ENCODE measurements around the gene ANKDD1B. TPM values are rescaled to one million over a fixed set of nuclear protein-coding genes. Genes with fewer than 3 reads are reported as not detected.

ANKDD1B gene
- total RNA-seq, 1 experiment from 2014 or later, result 0.84 TPM

DNA sequence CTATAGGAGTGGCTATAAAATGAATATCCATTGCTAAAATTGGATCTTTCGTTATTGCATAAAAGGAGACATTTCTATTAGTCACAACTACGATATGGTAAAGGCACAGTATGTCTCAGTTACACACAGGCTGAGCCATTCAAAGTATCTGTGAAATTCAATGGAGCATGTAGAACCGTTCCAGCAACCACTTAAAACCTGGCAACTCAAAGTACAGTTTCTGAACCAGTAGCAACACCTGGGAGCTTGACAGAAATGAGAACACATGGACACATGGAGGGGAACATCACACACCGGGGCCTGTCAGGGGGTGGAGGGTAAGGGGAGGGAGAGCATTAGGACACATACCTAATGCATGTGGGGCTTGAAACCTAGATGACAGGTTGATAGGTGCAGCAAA lies 90.6 kb downstream of the ANKDD1B start:
- no peaks in the 10 kb centered on the region for H3K79me2 ChIP-seq (ENCODE audit: insufficient read depth, low read length)
- ChIA-PET POLR2A (no interaction called here), RAD21 (ENCODE audit: low non-redundant PET in 1 of 2, low total read pairs in 2 of 2, uncharacterized antibody in 2 of 2, unreplicated experiment in 2 of 2) (no interaction called here), CTCF (no interaction called here)
- H3K27me3 ChIP-seq (ENCODE audit: insufficient read depth, low read length), result no peaks in the 10 kb centered on the region
- no peak overlapping the region for H3K4me3 ChIP-seq (replicated peaks in 1 of 2; ENCODE audit: low read depth in 1 of 2, low read length in 2 of 2)
- no peaks in the 10 kb centered on the region for H3K9me3 ChIP-seq (ENCODE audit: control insufficient read depth in 1 of 2, insufficient read depth in 1 of 2, low read depth in 1 of 2, low read length in 2 of 2)
- no peak for DNase-seq (ENCODE audit: low read depth, low spot score)
- ATAC-seq, result no peak
- TF ChIP-seq EZH2 (IDR thresholded peaks at IDR 0.05) (no peak), ELF1 (IDR thresholded peaks at IDR 0.05; ENCODE audit: borderline replicate concordance, low read depth) (no peak), ZFX (IDR thresholded peaks at IDR 0.05) (no peak), POLR2A (IDR thresholded peaks at IDR 0.05; ENCODE audit: borderline replicate concordance, extremely low read depth, insufficient read depth, insufficient read length) (no peak)
- TF ChIP-seq, protein P1, sequence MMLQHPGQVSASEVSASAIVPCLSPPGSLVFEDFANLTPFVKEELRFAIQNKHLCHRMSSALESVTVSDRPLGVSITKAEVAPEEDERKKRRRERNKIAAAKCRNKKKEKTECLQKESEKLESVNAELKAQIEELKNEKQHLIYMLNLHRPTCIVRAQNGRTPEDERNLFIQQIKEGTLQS (IDR thresholded peaks at IDR 0.05), result no peak
- H2AFZ ChIP-seq (ENCODE audit: low read depth, low read length, poor library complexity, severe bottlenecking), result no peak overlapping the region
- no peaks in the 10 kb centered on the region for H4K20me1 ChIP-seq (ENCODE audit: insufficient read depth)
- no peaks in the 10 kb centered on the region for H3K4me1 ChIP-seq (ENCODE audit: control insufficient read depth in 1 of 2, insufficient read depth in 2 of 2, low read length in 2 of 2)
- intact Hi-C loops (cut with micrococcal nuclease), result no loop called here
- H3K36me3 ChIP-seq (ENCODE audit: control insufficient read depth in 1 of 2, insufficient read depth in 2 of 2, low read length in 2 of 2), result peaks cover 14 to 17% of the 10 kb centered on the region in 2 experiments; a peak in 3 of 4 replicates
- no peak overlapping the region for H3K27ac ChIP-seq (ENCODE audit: low read depth, low read length)
- H3K9me2 ChIP-seq (ENCODE audit: insufficient read depth), result no peaks in the 10 kb centered on the region
- no TSS peak for BruUV-seq (replicated peaks)
- no peak overlapping the region for H3K9ac ChIP-seq (ENCODE audit: low read length)
- no peak overlapping the region for H3K4me2 ChIP-seq (ENCODE audit: low read length)

DNA sequence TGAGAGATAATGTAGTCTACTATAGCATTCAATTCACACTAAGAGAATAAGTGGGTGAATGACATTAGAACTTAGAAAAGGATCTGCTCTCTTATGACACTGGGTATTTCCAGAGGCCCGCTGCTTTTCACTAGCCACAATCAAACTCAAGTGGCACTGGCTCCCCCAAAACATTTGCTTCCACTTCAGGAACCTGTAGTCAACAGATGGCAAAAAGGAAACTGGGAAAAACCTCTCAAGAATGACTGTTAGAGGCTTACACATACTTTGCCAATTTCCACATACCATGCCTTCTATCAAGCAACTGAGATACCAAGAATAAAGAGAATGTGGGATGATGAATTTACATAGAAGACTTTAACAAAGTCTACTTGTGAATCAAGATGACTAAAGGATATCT lies 94.8 kb downstream of the ANKDD1B start:
- TF ChIP-seq YY1 (IDR thresholded peaks at IDR 0.05; ENCODE audit: extremely low read depth, insufficient replicate concordance, low read depth, low read length) (no peak), JUND (IDR thresholded peaks at IDR 0.05) (no peak), SP1 (IDR thresholded peaks at IDR 0.05; ENCODE audit: low read depth) (no peak), ZFX (IDR thresholded peaks at IDR 0.05) (no peak), POLR2AphosphoS5 (IDR thresholded peaks at IDR 0.05; ENCODE audit: low read depth, low read length) (no peak), ELF1 (IDR thresholded peaks at IDR 0.05; ENCODE audit: borderline replicate concordance, low read depth) (no peak), EZH2phosphoT487 (IDR thresholded peaks at IDR 0.05; ENCODE audit: borderline replicate concordance) (no peak), CEBPB (IDR thresholded peaks at IDR 0.05; ENCODE audit: low read depth) (no peak), CBX3 (IDR thresholded peaks at IDR 0.05; ENCODE audit: low read depth) (no peak)
- TF ChIP-seq, protein P2, sequence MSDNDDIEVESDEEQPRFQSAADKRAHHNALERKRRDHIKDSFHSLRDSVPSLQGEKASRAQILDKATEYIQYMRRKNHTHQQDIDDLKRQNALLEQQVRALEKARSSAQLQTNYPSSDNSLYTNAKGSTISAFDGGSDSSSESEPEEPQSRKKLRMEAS (IDR thresholded peaks at IDR 0.05), result no peak
- TF ChIP-seq, protein P1 (IDR thresholded peaks at IDR 0.05), result no peak

More for the DNA sequence above, 94.8 kb downstream of the ANKDD1B start:
- intact Hi-C loops (cut with micrococcal nuclease), result no loop called here
- Histone ChIP-seq H3K9ac (ENCODE audit: low read length) (no peak overlapping the region), H3K9me3 (ENCODE audit: control insufficient read depth in 1 of 2, insufficient read depth in 1 of 2, low read depth in 1 of 2, low read length in 2 of 2) (no peaks in the 10 kb centered on the region), H3K4me1 (ENCODE audit: control insufficient read depth in 1 of 2, insufficient read depth in 2 of 2, low read length in 2 of 2) (peaks cover 0 to 9% of the 10 kb centered on the region in 2 experiments; a peak in 2 of 4 replicates), H3K27me3 (ENCODE audit: insufficient read depth, low read length) (no peaks in the 10 kb centered on the region), H4K20me1 (ENCODE audit: insufficient read depth) (no peaks in the 10 kb centered on the region), H3K27ac (ENCODE audit: low read depth, low read length) (no peak overlapping the region), H3K4me3 (replicated peaks in 1 of 2; ENCODE audit: low read depth in 1 of 2, low read length in 2 of 2) (no peak overlapping the region), H3K9me2 (ENCODE audit: insufficient read depth) (no peaks in the 10 kb centered on the region), H3K36me3 (ENCODE audit: control insufficient read depth in 1 of 2, insufficient read depth in 2 of 2, low read length in 2 of 2) (peaks cover 17 to 20% of the 10 kb centered on the region in 2 experiments; a peak in 3 of 4 replicates), H3K79me2 (ENCODE audit: insufficient read depth, low read length) (peaks cover 24% of the 10 kb centered on the region), H3K4me2 (ENCODE audit: low read length) (no peak overlapping the region), H2AFZ (ENCODE audit: low read depth, low read length, poor library complexity, severe bottlenecking) (no peak overlapping the region)
- ATAC-seq (no peak), DNase-seq (ENCODE audit: low read depth, low spot score) (no peak)
- ChIA-PET POLR2A (no interaction called here), RAD21 (ENCODE audit: low non-redundant PET in 1 of 2, low total read pairs in 2 of 2, uncharacterized antibody in 2 of 2, unreplicated experiment in 2 of 2) (interaction anchor here in 1 of 2 experiments (0.6 kb wide), 1 partner anchor 24 kb away, joined by 4 read pairs; no protein-coding TSS in a partner anchor), CTCF (no interaction called here)
- BruUV-seq (replicated peaks), result no TSS peak

All from HCT116 (cell line).